GM18507 (cell line): ENCODE data around the gene RPL10L.

Source experiments
- DNase-seq: peaks from one replicate; pipeline ENCODE4 v3.0.0; 2011; ENCODE audit warnings: low read depth; ENCODE audit not compliant: insufficient read length; ENCODE audit errors: extremely low spot score
- FAIRE-seq: peaks from 2 replicates; lab custom pipeline; 2011; peaks lifted over from hg19 to GRCh38; lab: Jason Lieb, UNC

The RPL10L gene

DNA sequence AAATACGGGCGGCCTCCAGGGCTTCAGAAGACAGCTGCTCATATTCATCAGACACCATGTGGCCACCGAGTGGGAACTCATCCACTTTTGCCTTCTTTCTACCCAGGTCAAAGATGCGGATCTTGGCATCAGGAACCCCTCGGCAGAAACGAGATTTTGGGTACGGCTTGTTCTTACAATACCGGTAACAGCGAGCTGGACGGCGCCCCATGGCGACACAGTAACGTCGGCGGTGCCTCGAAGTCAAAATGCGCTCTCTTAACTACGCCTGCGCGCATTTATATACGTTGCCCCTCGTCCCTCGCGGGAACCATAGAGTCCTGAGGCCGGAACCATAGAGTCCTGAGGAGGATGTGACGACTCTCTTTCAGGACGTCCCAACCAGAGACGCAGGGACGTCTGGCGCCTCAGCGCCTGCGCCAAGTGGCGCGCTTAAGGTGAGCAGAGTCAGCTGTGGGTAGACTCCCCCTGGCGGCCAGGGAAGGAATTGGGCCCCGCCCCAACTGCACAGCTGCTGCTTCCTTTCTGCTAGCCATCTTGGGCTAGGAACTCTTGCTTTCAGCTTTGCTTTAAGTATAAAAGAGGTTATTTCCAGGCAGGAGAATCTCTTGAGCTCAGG is at the start of gene RPL10L:
Gene RPL10L, minus strand, starts transcription at position 256 of the 619 bp plus-strand sequence. Its CDS starts 45 bp downstream, at position 211.
- FAIRE-seq: no peak
- no peak for DNase-seq

DNA sequence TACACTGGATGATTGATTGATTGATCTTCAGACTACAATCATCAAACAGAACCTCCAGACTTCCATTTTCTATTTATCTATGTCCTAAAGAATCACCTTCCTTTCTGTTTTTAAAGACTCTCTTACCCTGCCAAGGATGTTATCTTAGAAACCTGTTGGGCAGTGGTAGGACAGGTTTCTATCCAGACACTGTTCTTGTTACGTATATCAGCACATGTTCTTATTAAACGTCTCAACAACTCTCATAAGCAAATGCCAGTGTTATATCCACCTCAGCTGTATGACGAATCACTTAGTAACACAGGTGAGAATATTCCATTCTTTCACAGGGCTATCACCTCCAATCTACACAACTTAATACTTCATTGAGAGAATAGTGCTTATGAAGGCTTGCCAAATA is 40.2 kb upstream of the RPL10L start:
- DNase-seq: no peak
- FAIRE-seq: no peak

DNA sequence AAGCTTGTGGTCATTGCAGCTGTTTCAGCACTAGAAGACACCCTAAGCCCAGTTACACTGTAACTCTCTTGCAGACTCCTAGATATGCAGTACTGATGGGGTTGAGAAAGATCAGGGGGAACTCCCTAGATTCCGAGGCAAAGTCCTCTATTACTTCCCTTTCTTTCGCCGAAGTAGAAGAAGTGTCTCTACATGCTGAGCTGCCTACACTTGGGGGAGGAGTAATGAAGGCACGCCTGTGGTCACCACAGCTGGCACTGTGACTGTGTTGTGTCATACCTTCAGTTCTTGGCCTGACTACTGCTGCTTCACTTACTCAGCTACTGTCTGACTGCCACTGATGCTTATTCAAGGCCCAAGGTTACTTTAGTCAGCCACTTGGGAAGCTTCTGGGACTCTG is 35.1 kb upstream of the RPL10L start:
- DNase-seq (no peak), FAIRE-seq (no peak)

DNA sequence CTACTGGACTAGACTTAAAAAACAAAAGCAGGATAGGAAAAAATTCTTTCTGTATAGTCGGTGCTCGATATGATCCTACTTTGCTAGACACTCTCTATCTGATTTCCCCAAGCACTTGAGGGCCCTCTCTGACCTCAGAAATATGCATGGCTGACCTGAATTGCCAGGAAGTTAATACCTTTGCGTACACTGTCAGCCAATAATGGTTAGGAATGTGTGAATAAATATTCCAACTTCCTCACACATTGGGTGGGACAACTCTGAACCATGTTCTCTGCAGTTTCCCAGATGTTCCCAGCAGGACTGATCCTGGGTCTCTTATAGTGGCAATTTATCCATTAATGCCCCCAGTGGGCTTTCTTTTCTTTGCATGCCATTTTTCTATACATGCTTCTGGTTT is 20.5 kb upstream of the RPL10L start:
- FAIRE-seq (no peak), DNase-seq (no peak)

DNA sequence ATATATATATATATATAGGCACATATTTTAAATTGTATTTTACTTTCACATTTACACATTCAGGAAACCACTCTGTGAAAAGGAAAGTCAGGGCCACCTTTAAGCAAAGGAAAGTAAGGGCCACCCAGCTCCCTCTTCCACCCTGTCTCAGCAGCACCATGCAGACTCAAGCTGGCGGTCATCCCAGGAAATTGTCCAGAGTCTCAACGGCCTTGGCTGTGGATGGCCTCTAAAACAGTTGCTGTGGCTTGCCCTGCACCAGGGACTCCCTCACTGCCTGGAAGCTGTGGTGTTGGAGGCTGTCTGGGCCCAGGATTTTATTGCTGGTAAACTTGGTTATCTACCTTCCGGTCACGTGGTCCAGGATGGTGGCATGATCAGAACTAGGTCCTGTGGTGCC is 11.8 kb upstream of the RPL10L start:
- DNase-seq (no peak), FAIRE-seq (no peak)

DNA sequence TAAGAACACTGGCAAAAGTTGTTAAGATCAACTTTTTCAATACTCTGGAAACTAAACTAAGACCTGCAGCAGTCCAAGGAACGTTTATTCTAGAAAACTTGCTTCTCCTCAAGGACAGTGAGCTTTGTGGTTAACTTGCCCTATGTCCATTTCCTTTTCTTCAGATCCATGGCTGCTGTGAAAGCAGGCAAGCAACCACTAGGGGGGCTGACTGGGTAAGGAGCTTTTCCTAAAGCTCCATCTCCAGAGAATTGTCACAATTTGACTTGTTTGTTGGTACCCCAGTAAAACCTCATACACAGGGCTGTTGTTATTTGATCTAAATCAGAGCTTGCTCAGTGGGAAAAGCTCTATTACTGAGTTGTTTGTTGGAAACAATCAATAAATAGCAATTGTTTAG is 10.1 kb upstream of the RPL10L start:
- FAIRE-seq (no peak), DNase-seq (no peak)

DNA sequence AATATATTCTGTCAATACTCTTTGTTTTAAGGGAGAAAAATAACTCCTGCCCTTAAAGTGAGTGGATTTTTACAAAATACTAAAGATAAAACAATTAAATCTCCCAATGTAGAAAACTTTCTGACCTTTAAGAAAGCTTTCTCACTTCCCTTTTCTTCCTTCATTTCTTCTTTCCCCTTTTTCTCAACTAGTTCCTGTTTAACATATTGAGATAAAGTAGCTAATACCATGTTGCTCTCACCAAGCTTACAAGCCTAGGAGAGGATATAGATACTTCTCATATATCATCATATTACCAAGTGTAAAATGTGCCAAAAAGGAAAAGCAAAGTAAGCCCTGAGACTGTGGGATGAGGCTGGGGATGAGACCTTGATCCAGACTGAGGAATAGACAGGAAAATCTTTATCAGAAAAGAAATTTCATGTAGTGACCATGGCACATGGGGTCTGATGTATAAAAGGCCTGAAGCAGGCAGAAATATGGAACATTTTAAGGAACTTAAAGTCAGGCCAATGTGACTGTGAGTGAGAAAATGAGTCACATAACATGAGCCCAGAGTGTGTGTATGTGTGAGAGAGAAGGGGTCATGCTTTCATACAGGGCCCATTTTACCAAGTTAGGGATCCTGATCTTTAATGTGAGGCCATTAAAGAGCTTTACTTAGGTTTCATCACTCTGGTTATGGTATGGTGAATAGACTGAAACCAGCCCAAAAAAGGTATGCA is 1.6 kb upstream of the RPL10L start:
- no peak for FAIRE-seq
- DNase-seq: no peak

DNA sequence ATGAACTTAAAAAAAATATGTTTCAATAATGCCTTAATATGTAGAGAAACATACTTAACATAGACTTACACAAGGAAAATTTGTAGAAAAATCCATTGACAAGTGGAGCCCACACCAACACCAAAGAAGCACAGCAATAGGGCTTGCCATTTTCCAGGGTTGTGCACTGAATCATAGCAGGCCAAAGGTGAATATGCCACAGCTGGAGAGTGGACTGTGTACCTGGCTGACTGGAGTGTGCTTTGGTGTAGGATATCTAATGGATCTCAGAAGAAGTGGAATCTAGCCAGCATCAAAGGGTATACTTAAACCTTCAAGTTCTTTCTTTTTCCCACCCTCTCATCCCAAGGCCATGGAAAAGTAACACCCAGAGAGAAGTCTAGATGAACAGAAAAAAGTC is 4.8 kb downstream of the RPL10L start:
- FAIRE-seq (no peak), DNase-seq (no peak)

DNA sequence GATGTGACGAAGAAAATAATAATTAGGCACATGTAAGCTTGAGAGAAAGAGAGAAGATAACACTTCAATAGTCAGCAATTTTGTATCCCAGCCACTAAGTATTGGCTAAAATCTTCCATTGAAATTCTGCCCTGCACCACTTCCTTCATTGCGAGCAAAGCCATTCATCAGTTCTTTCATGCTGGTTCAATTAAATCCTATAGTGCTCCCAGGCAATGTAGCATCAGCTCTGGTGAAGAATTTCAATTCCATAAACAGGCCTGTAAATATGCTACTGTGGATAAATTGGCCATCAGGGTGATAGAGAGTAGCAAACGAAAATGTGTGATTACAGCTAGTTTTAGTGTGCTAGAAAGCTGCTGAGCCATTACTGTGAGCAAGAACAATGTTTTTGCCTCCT is 24.7 kb downstream of the RPL10L start:
- FAIRE-seq (no peak), DNase-seq (no peak)
